HepG2 (cell line): ENCODE measurements around the gene IL1A.

ENCODE experiments used
- STAT5B ChIP-seq: sonication (generic); formaldehyde crosslinking; IDR thresholded peaks from 2 replicates; pipeline ENCODE4 v1.4.0; 2020; ENCODE audit warnings: missing genetic modification reagents
- ZBTB2 ChIP-seq: sonication (generic); formaldehyde crosslinking; IDR thresholded peaks from 2 replicates; pipeline ENCODE4 v1.8.0; 2022; ENCODE audit warnings: low read depth, missing genetic modification reagents

- TF ChIP-seq ZBTB2 (no peak), STAT5B (no peak)
Observed at GRCh38 chr2:112772322-112772721, 12.0 kb downstream of the IL1A start.
